22Rv1 (cell line): ENCODE measurements around the gene EHMT1.

ENCODE experiments used
- CTCF ChIP-seq: fragments of 450-650 bp; IDR thresholded peaks from 2 replicates; pipeline ENCODE4 v1.5.1; 2017; ENCODE audit warnings: mild to moderate bottlenecking
- ZFX ChIP-seq: fragments of 450-650 bp; IDR thresholded peaks from 2 replicates; pipeline ENCODE4 v1.6.1; 2017; ENCODE audit warnings: antibody characterized with exemption, borderline replicate concordance

- no peak for TF ChIP-seq CTCF
- no peak for TF ChIP-seq ZFX
Measured at GRCh38 chr9:137749511-137749910, 130.7 kb downstream of the EHMT1 start.
